CD4-positive, alpha-beta T cell treated with Interleukin-6 for 4 hours (primary cell): Measurements from ENCODE around the gene THOC3.
"Not testable (repeated sequence)": the region's sequence is repeated elsewhere in the genome, so short reads cannot be mapped to it uniquely, and the experiment has no call there.

Experiments
- DNase-seq: peaks from one replicate; pipeline ENCODE4 v3.0.0-alpha.2; 2020; ENCODE audit warnings: mixed read lengths

Gene THOC3

DNA sequence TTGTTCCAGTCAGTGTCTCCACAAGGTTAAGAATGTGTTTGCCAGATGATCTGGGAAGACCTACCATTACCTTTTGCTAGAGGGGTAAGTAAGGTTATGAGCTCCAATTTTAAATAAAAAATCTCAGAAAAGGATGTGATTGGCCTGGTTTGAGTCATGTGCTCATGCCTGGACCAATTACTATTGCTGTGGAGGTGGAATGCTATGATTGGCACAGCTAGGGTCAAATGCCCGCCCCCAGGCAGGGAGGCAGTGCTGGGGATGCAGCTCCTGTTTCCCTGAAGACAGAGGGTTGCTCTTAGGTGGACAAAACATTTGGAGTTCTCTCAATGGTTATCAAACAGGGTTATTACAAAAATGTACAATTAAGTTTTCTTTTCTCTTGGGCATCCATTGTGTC lies 29.6 kb downstream of the THOC3 start:
- DNase-seq = not testable (repeated sequence)

GRCh38 chr5:175928752-175929151 lies 39.4 kb downstream of the THOC3 start:
- not testable (repeated sequence) for DNase-seq

GRCh38 chr5:175925106-175925505 lies 43.0 kb downstream of the THOC3 start:
- not testable (repeated sequence) for DNase-seq

- no peak for DNase-seq
These were observed 45.8 kb downstream of the THOC3 start for GRCh38 chr5:175922192-175922885.

DNA sequence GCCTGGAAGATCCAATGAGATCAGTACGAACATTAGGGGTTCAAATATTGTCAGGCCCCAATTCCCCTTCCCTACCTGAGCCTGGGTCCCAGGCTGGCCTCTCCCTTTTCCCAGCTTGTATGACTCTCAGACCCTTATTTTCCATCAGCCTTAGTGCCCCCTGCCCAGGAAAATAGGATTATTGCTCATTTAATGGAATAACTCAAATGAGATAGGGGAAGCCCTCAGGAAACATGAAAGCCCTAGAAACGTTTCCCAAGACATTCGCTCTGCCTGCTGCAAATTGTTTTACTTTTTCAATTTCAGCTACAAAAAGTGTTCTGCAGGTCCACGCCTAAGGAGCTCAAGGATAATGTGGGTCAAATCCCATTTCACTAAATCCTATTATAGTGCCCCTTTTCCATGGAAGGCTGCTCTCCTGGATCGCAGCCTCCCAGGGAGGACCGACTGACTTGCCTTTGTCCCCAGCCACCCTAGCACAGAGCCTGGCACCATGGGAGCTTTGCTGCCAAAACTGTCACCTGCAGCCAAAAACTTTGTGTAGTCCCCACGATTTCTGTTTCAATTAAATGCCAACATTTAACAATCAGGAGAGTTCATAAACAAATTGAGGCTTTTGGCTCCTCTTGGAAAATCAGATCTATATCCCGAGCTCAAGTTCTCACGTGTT lies 46.9 kb downstream of the THOC3 start:
- DNase-seq = no peak

DNA sequence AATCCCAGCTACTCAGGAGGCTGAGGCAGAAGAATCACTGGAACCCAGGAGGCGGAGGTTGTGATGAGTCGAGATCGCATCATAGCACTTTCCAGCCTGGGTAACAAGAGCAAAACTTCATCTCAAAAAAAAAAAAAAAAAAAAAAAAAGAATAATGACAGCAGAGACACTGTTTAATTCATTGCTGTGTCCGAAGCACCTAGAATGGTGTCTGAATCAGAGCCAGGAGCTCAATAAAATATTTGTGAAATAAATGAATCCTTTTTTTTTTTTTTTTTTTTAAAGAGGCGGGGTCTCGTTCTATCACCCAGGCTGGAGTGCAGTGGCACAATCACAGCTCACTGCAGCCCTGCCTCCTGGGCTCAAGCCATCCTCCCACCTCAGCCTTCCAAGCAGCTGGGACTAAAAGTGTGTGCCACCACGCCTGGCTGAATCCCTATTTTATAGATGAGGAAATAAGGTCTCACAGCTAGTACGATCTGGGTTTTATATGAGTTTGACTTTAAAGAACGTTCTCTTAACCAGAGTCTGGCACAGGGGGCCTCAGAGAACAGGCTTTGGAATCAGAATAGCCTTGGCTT lies 47.8 kb downstream of the THOC3 start:
- DNase-seq = no peak

DNA sequence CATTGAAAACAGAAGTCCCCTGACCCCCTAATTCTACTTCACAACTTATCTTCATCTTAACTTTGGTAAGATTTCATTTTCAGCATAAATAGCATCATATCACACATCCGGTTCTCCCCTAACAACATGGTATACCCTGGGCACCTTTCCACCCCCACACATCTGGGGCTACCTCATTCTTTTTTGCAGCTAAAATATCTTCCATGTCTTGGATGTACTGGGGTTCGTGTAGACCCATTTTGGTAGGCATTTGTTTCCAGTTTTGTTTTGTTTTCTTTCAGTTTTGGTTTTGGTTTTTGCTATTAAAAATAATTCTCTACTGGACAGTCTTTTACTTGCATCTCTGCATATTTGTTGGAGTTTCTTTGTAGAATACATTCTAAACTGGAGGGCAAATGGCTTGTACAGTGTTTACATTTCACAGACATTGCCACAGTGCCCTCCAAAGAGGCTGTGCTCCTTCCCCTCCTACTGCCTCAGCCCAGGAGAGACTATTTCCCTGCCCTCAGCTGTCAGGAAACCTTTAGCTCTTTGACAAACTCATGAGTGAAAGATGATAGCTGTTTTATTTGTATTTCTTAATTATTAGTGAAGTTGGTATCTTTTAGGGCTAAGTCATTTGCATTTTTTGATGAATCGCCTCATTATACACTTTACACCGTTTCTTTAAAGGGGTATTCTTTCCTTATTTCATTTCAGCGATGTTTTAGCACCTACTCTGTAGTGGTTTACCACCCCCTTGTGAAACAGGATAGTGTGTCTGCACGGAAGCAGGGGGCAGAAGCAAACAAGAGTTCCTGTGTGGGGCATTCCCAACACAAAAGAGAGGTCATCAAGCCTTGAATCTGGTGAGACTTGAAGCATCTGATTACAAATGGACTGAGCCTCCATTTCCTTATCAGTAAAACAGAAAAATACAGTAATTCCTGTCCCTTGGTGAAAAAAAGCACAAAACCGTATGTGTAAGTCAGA lies 52.8 kb downstream of the THOC3 start:
- not testable (repeated sequence) for DNase-seq

DNA sequence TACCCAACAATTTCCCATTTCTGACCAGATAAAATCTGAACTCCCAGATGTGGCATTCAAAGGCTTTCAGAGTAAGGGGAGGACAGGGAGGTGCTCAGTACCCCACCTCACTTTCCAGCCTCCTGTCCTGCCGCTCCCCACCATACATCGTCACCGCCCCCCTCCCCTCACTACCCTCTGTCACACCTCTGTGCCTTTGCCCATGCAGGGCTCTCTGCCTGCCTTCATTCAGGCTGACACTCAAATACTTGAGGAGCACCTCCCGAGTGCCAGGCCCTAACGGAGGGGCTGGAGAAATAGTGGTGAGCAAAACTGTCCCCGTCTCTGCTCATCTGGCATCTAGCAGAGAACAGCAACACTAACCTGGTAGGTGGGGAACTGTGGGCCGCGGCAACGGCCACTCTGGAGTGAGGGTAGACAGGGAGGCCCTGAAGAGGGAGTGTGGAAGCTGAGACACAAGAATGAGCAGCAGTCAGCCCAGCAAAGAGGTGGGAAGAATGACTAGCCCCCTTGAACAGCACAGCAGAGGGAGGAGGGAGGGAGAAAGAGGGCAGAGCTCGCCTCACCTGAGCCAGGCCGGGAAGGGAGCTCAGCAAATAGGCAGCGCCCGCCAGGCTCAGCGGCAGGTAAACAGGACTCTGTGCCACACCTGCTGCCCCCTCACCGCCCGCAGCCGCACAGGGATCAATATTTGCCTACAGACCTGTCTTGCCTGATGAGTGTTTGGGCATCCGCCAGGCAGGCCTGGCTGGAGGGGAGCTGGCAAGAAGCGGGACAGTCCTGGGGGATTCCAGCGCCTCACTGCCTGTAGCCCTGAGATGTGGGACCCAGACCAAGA lies 54.1 kb downstream of the THOC3 start:
- not testable (repeated sequence) for DNase-seq

- DNase-seq = not testable (repeated sequence)
These were observed 58.0 kb downstream of the THOC3 start for GRCh38 chr5:175910072-175910471.
